ENCODE results near the gene NOG.

Gene NOG

DNA sequence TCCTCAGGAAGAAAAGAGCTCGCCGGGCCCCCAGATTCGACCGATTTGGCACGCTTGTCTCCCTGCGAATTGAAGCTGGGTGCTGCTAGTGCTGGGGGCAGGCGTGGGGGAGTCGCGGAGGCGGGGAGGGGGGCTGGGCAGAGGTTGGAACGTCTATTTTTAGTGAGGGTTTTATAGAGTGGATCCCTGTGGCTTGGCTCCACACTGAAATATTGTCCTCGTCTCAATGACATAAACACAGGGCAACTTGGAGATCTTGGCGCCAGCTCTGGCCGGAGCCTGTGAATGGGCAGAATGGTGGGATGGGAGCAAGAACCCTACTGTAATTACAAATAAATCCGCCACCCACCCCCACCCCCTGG lies 15.7 kb upstream of the NOG start:
- Histone ChIP-seq H2AFZ (ENCODE audit: low read length) (no peak overlapping the region), H3K9me2 (replicated peaks; ENCODE audit: low read depth, low read length) (no peaks in the 10 kb centered on the region), H3K9ac (ENCODE audit: low read depth, low read length, poor library complexity, severe bottlenecking) (no peak overlapping the region), H3K27me3 (ENCODE audit: insufficient read depth, low read length, poor library complexity, severe bottlenecking) (no peaks in the 10 kb centered on the region), H3K4me2 (ENCODE audit: low read depth, low read length, poor library complexity, severe bottlenecking) (no peak overlapping the region), H3K4me1 (ENCODE audit: insufficient read depth, low read length, poor library complexity, severe bottlenecking) (no peaks in the 10 kb centered on the region), H3K4me3 (ENCODE audit: low read length, poor library complexity, severe bottlenecking) (no peak overlapping the region), H3K79me2 (ENCODE audit: insufficient read depth, low read length) (no peaks in the 10 kb centered on the region), H3K9me3 (ENCODE audit: insufficient read depth, low read depth, low read length) (no peaks in the 10 kb centered on the region), H3K36me3 (ENCODE audit: insufficient read depth, low read length) (no peaks in the 10 kb centered on the region), H4K20me1 (ENCODE audit: insufficient read depth, low read length, poor library complexity, severe bottlenecking) (no peaks in the 10 kb centered on the region), H3F3A (ENCODE audit: low read depth) (no peaks in the 10 kb centered on the region)
- TF ChIP-seq CTCF (conservative IDR thresholded peaks at IDR 0.05; ENCODE audit: low read length) (no peak), EZH2phosphoT487 (IDR thresholded peaks at IDR 0.05; ENCODE audit: borderline replicate concordance) (no peak)

DNA sequence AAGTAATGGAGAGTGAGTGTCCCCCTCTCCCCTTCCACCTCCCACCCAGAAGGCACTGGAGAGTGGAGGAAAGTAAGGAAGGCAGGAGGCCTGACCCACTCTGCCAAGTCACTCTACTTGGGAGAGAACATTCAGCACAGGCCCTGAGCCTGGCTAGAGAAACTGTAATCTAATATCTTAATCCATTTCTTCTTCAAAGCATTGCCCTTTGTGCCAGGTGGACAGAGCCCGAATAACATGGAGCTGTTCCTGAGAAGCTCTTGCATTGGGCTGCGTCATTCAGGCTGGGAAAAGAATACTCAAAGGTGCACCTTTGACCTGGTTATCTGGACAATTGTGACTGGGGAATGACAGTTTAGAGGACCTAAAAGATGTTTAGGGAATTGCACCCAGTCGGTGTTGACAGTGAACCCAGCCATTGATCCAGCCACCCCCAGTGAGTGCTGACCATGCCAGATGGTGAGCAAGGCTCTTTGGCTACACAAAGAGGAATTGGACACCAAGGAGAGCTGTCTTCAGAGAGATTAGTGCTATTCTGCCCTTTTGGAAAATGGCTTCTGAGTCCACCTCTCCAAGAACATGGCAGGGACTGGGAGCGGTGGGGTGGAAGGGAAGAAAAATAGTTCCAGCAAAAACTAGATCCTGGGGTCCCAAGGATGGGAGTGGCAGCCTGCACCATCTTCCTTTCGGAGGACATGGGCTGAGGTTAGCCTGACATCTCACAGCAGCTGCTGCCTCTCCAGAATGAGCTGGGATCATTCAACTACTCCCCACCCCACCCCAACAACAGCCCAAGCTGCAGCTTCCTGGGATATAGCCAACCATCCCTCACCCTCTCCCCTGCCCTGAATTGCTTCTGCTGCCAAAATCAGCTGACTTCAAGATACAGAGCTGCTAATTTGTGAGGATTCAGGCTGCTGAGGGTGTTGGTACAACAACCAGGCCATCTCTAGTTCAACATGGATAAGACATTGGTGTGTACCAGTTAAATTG lies 11.6 kb upstream of the NOG start:
- no peaks in the 10 kb centered on the region for H3K9me2 ChIP-seq (replicated peaks; ENCODE audit: low read depth, low read length)
- H4K20me1 ChIP-seq (ENCODE audit: insufficient read depth, low read length, poor library complexity, severe bottlenecking) = no peaks in the 10 kb centered on the region
- H3K9ac ChIP-seq (ENCODE audit: low read depth, low read length, poor library complexity, severe bottlenecking) = no peak overlapping the region
- H3K9me3 ChIP-seq (ENCODE audit: insufficient read depth, low read depth, low read length) = no peaks in the 10 kb centered on the region
- no peaks in the 10 kb centered on the region for H3F3A ChIP-seq (ENCODE audit: low read depth)
- no peaks in the 10 kb centered on the region for H3K4me1 ChIP-seq (ENCODE audit: insufficient read depth, low read length, poor library complexity, severe bottlenecking)
- no peaks in the 10 kb centered on the region for H3K79me2 ChIP-seq (ENCODE audit: insufficient read depth, low read length)
- no peak for TF ChIP-seq EZH2phosphoT487 (IDR thresholded peaks at IDR 0.05; ENCODE audit: borderline replicate concordance)
- TF ChIP-seq CTCF (conservative IDR thresholded peaks at IDR 0.05; ENCODE audit: low read length) = no peak
- no peaks in the 10 kb centered on the region for H3K36me3 ChIP-seq (ENCODE audit: insufficient read depth, low read length)
- no peak overlapping the region for H2AFZ ChIP-seq (ENCODE audit: low read length)
- H3K4me2 ChIP-seq (ENCODE audit: low read depth, low read length, poor library complexity, severe bottlenecking) = no peak overlapping the region
- H3K27me3 ChIP-seq (ENCODE audit: insufficient read depth, low read length, poor library complexity, severe bottlenecking) = no peaks in the 10 kb centered on the region
- H3K4me3 ChIP-seq (ENCODE audit: low read length, poor library complexity, severe bottlenecking) = no peak overlapping the region

DNA sequence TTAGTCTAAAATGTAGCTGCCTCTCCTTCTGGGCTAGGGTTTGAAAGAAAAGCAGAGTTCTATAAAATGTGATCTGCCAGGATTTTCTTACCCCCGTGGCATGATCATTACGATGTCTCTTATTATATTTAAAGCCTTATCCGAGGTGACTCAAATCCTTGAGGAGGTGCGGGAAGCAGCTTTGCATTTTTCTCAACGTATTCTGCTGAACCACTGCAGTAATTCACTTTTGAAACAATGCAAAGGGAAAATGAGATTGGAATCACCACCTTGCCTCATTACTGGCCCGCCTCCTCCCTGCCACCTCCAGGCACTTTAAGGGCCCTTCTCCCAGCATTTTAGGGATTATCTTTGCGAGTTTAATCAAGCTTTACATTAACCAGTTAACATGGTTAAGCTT lies 9.7 kb upstream of the NOG start:
- H3K4me1 ChIP-seq (ENCODE audit: insufficient read depth, low read length, poor library complexity, severe bottlenecking) = no peaks in the 10 kb centered on the region
- H3K4me3 ChIP-seq (ENCODE audit: low read length, poor library complexity, severe bottlenecking) = no peak overlapping the region
- H3K9me3 ChIP-seq (ENCODE audit: insufficient read depth, low read depth, low read length) = no peaks in the 10 kb centered on the region
- no peak overlapping the region for H2AFZ ChIP-seq (ENCODE audit: low read length)
- H3F3A ChIP-seq (ENCODE audit: low read depth) = no peaks in the 10 kb centered on the region
- TF ChIP-seq EZH2phosphoT487 (IDR thresholded peaks at IDR 0.05; ENCODE audit: borderline replicate concordance) (no peak), CTCF (conservative IDR thresholded peaks at IDR 0.05; ENCODE audit: low read length) (no peak)
- no peaks in the 10 kb centered on the region for H3K79me2 ChIP-seq (ENCODE audit: insufficient read depth, low read length)
- no peaks in the 10 kb centered on the region for H3K36me3 ChIP-seq (ENCODE audit: insufficient read depth, low read length)
- H3K9me2 ChIP-seq (replicated peaks; ENCODE audit: low read depth, low read length) = no peaks in the 10 kb centered on the region
- H3K9ac ChIP-seq (ENCODE audit: low read depth, low read length, poor library complexity, severe bottlenecking) = no peak overlapping the region
- no peak overlapping the region for H3K4me2 ChIP-seq (ENCODE audit: low read depth, low read length, poor library complexity, severe bottlenecking)
- H3K27me3 ChIP-seq (ENCODE audit: insufficient read depth, low read length, poor library complexity, severe bottlenecking) = no peaks in the 10 kb centered on the region
- no peaks in the 10 kb centered on the region for H4K20me1 ChIP-seq (ENCODE audit: insufficient read depth, low read length, poor library complexity, severe bottlenecking)

All from Loucy (cell line).